ENCODE data around the gene CPXM1.

GRCh38 chr20:2835331-2835796 is 34.9 kb upstream of the CPXM1 start:
- TF ChIP-seq CTCF (IDR thresholded peaks at IDR 0.05 in 8 of 11, conservative IDR thresholded peaks at IDR 0.05 in 3 of 11) = no peak
- no peak for TF ChIP-seq POLR2AphosphoS5 (IDR thresholded peaks at IDR 0.05)
- no peak for TF ChIP-seq POLR2A (IDR thresholded peaks at IDR 0.05)

All from spleen (tissue), 7 donors.